Brain microvascular endothelial cell (primary cell): ENCODE data around the gene DCTN2.

Source experiments
- DNase-seq: peaks from one replicate; pipeline ENCODE4 v3.0.0-alpha.2; 2020
- H3K27ac ChIP-seq: fragments of 250-450 bp; sonication (Bioruptor Pico); 2 replicates; pipeline ENCODE4 v1.5.1; 2020; ENCODE audit warnings: mild to moderate bottlenecking, moderate library complexity
- H3K27me3 ChIP-seq: fragments of 250-450 bp; sonication (Bioruptor Pico); replicated peaks from 2 replicates; pipeline ENCODE4 v1.5.1; 2020; ENCODE audit warnings: mild to moderate bottlenecking
- H3K36me3 ChIP-seq: fragments of 250-450 bp; sonication (Bioruptor Pico); replicated peaks from 2 replicates; pipeline ENCODE4 v1.5.1; 2020; ENCODE audit warnings: mild to moderate bottlenecking
- H3K4me3 ChIP-seq: 2 replicates; pipeline ENCODE4 v1.5.1; 2011; ENCODE audit warnings: low read depth, mild to moderate bottlenecking, control low read depth, low read length, moderate library complexity
- in situ Hi-C: cut with HindIII; loops from 2 replicates; pipeline ENCODE4 v1.10.0; 2017; ENCODE audit warnings: low sequenced_read_pairs, low pct_ligation_motif_present
- TF ChIP-seq, protein P1 (sequence below): IDR thresholded peaks from 2 replicates; pipeline ENCODE4 v1.5.1; 2011; ENCODE audit warnings: low read depth, mild to moderate bottlenecking, moderate library complexity, low read length, control low read depth, inconsistent platforms; ENCODE audit errors: missing control alignments

Gene DCTN2

DNA sequence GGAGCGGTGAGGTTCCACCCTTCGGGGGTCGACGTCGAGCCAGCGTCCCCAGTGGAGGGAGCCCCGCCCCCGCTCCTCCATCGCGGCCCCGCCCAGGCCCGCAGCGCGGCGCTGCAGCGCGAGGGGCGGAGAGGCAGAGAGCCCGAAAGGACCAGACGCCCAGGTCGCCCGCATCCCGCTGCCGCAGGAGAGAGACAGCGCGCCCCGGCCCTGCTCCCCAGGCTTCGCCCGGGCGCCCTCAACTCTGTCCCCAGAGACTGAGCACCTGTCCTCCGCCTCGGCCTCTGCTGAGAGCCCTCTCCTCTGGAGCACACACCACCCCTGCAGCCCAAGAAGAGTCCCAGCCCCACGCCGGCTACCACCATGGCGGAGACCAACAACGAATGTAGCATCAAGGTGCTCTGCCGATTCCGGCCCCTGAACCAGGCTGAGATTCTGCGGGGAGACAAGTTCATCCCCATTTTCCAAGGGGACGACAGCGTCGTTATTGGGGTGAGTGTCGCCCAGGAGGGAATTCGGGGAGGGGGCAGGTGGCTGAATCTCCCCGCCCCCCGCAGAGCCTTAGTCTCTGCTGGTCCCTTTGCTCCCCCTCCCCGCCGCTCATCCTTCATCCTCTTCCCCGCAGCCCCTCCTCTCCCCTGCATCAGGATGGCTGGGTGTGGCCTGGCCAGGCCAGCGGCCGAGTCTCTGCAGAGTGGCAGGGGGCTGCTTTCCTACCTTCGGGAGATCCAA, 3.1 kb upstream of the DCTN2 start, which contains the start of gene KIF5A:
TSS of gene KIF5A (plus strand) at position 136 of the 732 bp plus-strand sequence. CDS start at position 364, 228 bp downstream.
- in situ Hi-C loops: no loop called here
- Histone ChIP-seq H3K36me3 (no peaks in the 10 kb centered on the region), H3K27ac (no peak within 1 kb of the TSS), H3K4me3 (peak within 1 kb of the TSS; percentile 59), H3K27me3 (peaks cover 9% of the 10 kb centered on the region)
- DNase-seq: no peak
- TF ChIP-seq, protein P1, sequence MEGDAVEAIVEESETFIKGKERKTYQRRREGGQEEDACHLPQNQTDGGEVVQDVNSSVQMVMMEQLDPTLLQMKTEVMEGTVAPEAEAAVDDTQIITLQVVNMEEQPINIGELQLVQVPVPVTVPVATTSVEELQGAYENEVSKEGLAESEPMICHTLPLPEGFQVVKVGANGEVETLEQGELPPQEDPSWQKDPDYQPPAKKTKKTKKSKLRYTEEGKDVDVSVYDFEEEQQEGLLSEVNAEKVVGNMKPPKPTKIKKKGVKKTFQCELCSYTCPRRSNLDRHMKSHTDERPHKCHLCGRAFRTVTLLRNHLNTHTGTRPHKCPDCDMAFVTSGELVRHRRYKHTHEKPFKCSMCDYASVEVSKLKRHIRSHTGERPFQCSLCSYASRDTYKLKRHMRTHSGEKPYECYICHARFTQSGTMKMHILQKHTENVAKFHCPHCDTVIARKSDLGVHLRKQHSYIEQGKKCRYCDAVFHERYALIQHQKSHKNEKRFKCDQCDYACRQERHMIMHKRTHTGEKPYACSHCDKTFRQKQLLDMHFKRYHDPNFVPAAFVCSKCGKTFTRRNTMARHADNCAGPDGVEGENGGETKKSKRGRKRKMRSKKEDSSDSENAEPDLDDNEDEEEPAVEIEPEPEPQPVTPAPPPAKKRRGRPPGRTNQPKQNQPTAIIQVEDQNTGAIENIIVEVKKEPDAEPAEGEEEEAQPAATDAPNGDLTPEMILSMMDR: no peak

DNA sequence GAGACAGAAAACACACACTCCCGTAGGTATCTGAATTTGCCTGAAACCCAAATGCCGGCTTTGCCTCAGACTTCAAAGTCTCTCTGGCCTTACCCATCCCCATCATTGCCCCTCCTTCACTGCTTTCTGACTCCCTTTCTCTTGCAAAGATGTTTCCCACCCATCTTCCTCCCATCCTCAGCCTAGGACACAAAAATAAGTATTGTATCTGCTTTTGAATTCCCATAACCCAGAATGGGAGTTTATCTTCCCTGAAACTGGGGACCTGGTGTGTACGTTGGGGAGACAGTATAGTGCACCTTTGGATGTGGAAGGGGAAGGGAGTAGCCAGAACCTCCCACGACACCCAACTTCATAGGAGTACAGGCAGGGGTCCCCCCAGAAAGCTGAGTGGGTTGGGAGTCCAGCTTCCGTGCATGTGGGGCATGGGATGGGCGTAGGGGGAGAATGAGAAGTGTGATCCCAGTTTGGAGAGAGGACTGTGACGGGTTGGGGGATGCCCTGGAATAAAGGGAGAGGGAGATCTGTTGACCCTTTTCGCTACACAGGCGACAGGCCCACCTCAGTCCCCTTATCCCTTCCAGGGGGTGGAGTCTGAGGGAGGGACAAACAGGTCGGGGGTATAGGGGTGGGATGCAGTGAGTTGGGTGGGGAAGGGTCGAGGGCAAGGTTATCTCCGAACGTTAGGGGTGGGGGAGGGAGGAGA, 2.4 kb upstream of the DCTN2 start:
- TF ChIP-seq, protein P1: no peak
- H3K4me3 ChIP-seq: peak overlapping the region; percentile 59
- DNase-seq: no peak
- peaks cover 9% of the 10 kb centered on the region for H3K27me3 ChIP-seq
- no peaks in the 10 kb centered on the region for H3K36me3 ChIP-seq
- in situ Hi-C loops: no loop called here
- no peak overlapping the region for H3K27ac ChIP-seq

DNA sequence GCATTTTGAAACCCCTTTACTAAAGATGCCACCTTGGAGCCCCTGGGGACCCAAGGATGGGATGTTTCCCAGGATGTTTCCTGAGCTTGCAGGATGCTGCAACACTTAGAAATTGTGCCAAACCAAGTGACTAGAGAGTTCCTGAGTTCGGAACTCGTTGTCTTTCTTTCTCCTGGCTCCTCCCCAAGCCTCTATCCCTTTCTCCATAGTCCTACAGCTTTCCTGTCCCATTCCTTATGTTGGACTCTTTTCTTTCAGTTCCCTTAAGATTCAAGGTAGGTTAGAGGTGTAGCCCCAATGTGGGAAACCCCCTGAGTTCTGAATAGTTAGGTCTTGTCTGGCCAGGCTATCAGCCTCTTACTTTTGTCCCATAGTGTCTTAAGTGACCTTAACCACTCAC, 1.5 kb upstream of the DCTN2 start:
- in situ Hi-C loops: no loop called here
- no peak overlapping the region for H3K27ac ChIP-seq
- H3K27me3 ChIP-seq: peaks cover 9% of the 10 kb centered on the region
- no peak overlapping the region for H3K4me3 ChIP-seq
- no peak for DNase-seq
- TF ChIP-seq, protein P1: no peak
- H3K36me3 ChIP-seq: no peaks in the 10 kb centered on the region

DNA sequence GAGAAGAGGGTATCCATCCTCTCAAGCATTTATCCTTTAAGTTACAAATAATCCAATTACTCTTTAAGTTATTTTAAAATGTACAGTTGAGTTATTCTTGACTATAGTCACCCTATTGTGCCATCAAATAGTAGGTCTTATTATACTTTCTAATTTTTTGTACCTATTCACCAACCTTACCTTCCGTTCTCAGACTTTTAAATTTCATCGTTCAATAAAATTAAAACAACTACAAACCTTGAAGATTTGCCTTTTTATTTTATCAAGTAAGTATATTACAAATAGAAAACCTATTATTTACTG, 972 bp upstream of the DCTN2 start:
- no peak for DNase-seq
- Histone ChIP-seq H3K27ac (no peak overlapping the region), H3K4me3 (no peak overlapping the region), H3K27me3 (peaks cover 7% of the 10 kb centered on the region), H3K36me3 (no peaks in the 10 kb centered on the region)
- TF ChIP-seq, protein P1: no peak
- in situ Hi-C loops: no loop called here

DNA sequence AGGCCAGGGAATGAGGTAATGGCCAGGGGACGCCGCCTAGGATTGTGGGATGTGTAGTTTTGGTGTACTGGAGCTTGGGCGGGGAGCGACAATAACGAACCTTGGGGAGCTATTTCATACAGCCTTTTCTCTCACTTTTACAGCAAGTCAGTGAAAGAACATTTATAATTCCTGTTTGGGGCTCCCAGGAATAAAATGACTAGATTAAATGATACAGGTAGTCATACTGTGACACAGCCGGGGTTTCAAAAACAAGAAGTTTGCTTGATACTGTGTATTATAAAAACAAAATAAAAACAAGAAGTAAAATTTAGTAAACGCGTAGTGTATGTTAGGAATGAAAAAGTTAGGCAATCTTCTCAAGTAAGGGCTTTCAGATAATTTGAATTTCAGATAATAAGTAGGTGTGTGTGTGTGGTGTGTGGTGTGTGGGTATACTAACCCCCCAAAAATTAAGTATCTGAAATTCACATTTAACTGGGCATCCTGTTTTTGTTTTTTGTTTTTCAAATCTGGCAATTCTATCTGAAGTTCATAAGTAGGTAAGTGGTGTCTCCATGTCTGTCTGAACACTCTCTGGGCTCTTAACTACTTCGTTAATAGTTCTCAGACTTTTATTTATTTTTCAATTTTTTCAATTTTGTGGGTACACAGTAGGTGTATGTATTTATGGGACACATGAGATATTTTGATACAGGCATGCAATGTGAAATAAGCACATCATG, 458 bp upstream of the DCTN2 start:
- DNase-seq: no peak
- H3K36me3 ChIP-seq: peaks cover 5% of the 10 kb centered on the region
- H3K4me3 ChIP-seq: peak overlapping the region; percentile 86
- in situ Hi-C loops: no loop called here
- H3K27ac ChIP-seq: no peak overlapping the region
- TF ChIP-seq, protein P1: no peak
- peaks cover 7% of the 10 kb centered on the region for H3K27me3 ChIP-seq
